ENCODE data around the gene VTI1A.

Gene VTI1A

DNA sequence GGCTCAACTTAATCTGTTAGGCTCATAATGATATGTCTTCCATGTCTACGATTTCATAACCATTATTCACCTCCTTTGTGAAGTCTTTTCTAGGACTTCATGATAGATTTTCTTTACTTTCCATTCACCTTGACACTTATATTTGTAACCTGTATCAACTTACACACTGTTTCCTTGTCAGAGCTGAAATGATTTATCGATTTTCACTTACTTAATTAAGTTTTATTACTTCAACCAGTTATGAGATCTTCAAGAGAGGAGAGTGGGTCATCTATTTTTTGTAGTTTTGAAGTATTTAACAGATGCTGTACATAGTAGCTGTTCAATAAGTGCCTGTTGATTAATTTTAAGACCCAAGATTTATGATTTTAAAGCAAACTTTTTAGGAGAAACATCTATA, 37.4 kb downstream of the VTI1A start:
- TF ChIP-seq, protein P1, sequence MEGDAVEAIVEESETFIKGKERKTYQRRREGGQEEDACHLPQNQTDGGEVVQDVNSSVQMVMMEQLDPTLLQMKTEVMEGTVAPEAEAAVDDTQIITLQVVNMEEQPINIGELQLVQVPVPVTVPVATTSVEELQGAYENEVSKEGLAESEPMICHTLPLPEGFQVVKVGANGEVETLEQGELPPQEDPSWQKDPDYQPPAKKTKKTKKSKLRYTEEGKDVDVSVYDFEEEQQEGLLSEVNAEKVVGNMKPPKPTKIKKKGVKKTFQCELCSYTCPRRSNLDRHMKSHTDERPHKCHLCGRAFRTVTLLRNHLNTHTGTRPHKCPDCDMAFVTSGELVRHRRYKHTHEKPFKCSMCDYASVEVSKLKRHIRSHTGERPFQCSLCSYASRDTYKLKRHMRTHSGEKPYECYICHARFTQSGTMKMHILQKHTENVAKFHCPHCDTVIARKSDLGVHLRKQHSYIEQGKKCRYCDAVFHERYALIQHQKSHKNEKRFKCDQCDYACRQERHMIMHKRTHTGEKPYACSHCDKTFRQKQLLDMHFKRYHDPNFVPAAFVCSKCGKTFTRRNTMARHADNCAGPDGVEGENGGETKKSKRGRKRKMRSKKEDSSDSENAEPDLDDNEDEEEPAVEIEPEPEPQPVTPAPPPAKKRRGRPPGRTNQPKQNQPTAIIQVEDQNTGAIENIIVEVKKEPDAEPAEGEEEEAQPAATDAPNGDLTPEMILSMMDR (IDR thresholded peaks at IDR 0.05; ENCODE audit: low read depth, low read length), result no peak
- TF ChIP-seq MYC (IDR thresholded peaks at IDR 0.05; ENCODE audit: low read depth, low read length) (no peak), POLR2A (IDR thresholded peaks at IDR 0.05; ENCODE audit: extremely low read depth, insufficient read length) (no peak)
- TF ChIP-seq, protein P2, sequence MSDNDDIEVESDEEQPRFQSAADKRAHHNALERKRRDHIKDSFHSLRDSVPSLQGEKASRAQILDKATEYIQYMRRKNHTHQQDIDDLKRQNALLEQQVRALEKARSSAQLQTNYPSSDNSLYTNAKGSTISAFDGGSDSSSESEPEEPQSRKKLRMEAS (IDR thresholded peaks at IDR 0.05; ENCODE audit: low read depth, low read length), result no peak
- no peak for DNase-seq (ENCODE audit: low read depth)
- no peak overlapping the region for H3K4me3 ChIP-seq (ENCODE audit: low read depth, low read length)

DNA sequence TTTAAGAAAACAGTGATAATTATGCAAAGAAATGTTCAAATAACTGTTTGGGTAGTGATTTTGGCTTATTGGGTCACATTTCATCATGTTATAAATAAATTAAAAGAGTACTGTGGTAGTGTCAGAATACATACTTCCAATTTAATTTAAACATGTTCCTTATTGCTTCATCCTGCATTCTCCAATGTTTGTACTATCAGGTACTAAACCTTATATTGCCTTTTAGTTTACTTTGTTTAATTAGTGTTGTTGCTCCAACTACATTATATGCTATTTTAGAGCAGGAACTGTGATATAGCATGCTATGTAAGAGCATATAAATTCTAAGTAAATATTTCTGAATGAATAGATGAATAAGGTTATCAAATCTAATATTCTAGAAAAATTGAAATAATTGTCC, 40.9 kb downstream of the VTI1A start:
- TF ChIP-seq, protein P1 (IDR thresholded peaks at IDR 0.05; ENCODE audit: low read depth, low read length), result no peak
- no peak for DNase-seq (ENCODE audit: low read depth)
- H3K4me3 ChIP-seq (ENCODE audit: low read depth, low read length), result no peak overlapping the region

DNA sequence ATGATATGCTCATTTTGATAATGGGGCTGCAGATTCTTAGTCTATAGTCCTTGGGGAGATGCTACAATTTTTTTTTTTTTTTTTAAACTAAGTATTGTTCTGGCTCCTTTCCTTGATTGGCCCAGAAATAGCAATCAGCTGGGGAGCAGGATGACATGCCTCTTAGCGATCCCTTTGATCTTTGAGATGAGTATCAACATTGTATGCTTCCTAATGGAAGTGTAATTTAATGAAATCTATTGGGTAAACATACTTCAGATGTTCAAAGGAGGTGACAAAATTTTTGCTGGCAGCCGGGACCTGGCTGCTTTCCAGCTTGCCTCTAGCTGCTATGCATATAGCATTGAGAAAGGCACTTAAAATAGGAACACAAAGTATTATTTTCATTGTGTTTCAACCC, 43.5 kb downstream of the VTI1A start:
- no peak for TF ChIP-seq MYC (IDR thresholded peaks at IDR 0.05; ENCODE audit: low read depth, low read length)
- no peak for TF ChIP-seq POLR2A (IDR thresholded peaks at IDR 0.05; ENCODE audit: extremely low read depth, insufficient read length)
- TF ChIP-seq, protein P1 (IDR thresholded peaks at IDR 0.05; ENCODE audit: low read depth, low read length), result no peak
- TF ChIP-seq, protein P2 (IDR thresholded peaks at IDR 0.05; ENCODE audit: low read depth, low read length), result no peak
- no peak for DNase-seq (ENCODE audit: low read depth)
- H3K4me3 ChIP-seq (ENCODE audit: low read depth, low read length), result no peak overlapping the region

DNA sequence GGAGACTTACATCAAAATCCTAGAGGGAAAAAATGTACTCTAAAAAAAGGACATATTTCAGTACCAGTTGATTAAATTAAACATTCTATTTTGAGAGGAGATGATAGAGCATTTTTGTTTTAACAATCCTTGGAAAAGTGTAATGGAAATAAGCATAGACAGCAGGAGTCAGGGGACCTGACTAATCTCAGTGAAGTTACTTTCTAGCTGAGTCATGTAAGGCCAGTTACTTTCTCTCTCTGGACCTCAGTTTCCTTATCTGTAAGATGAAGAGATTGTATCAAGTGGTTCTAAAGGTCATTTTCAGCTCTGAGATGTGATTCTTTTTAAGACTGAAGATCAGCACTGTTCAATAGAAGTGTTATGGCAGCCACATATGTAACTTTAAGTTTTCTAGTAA, 44.1 kb downstream of the VTI1A start:
- TF ChIP-seq POLR2A (IDR thresholded peaks at IDR 0.05; ENCODE audit: extremely low read depth, insufficient read length) (no peak), MYC (IDR thresholded peaks at IDR 0.05; ENCODE audit: low read depth, low read length) (no peak)
- TF ChIP-seq, protein P1 (IDR thresholded peaks at IDR 0.05; ENCODE audit: low read depth, low read length), result no peak
- TF ChIP-seq, protein P2 (IDR thresholded peaks at IDR 0.05; ENCODE audit: low read depth, low read length), result no peak
- DNase-seq (ENCODE audit: low read depth), result no peak

DNA sequence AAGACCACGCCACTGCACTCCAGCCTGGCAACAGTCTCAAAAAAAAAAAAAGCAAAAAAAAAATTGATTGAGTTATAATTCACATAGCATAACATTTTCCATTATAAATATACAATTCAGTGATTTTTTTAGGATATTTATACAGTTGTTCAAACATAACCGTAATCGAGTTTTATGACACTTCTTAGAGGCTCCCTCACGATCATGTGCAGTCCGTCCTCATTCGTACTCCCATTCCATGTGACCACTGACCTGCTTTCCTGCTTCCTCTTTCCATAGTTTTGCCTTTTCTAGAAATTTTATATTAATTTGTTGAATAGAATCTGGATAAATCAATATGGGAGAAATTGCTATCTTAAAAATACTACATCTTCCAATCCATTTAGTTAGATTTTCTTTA, 45.7 kb downstream of the VTI1A start:
- TF ChIP-seq MYC (IDR thresholded peaks at IDR 0.05; ENCODE audit: low read depth, low read length), result no peak
- TF ChIP-seq, protein P1 (IDR thresholded peaks at IDR 0.05; ENCODE audit: low read depth, low read length), result no peak
- no peak for DNase-seq (ENCODE audit: low read depth)
- no peak overlapping the region for H3K4me3 ChIP-seq (ENCODE audit: low read depth, low read length)

More for the DNA sequence above, 44.1 kb downstream of the VTI1A start:
- no peak overlapping the region for H3K4me3 ChIP-seq (ENCODE audit: low read depth, low read length)

DNA sequence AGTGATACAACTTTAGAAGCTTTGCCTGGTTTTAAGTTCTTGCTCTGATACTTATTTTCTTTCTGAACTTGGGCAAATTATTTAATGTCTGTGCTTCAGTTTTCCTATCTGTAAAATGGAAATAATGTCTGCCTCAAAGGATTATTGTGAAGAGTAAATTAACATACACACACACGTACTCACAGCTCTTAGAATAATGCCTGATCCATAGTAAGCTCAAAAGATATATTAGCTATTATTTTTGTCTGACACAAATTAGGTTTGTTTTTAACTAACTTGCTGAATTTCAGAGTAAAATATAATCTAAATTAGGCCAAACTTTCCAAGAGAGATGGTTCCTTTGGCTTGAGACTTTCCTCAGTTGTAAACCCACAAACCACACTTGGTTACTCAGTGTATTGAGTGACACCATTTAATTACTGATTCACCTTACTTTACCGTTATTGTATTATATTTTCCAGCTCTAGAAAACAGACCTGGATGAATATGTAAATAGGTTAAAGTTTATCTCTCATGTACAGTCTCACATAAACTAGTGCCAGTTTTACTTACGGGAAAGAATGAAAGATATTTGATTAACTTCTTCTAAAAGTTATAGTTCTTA, 50.4 kb downstream of the VTI1A start:
- no peak overlapping the region for H3K4me3 ChIP-seq (ENCODE audit: low read depth, low read length)
- no peak for TF ChIP-seq POLR2A (IDR thresholded peaks at IDR 0.05; ENCODE audit: extremely low read depth, insufficient read length)
- TF ChIP-seq, protein P2 (IDR thresholded peaks at IDR 0.05; ENCODE audit: low read depth, low read length), result no peak
- TF ChIP-seq, protein P1 (IDR thresholded peaks at IDR 0.05; ENCODE audit: low read depth, low read length), result no peak
- no peak for TF ChIP-seq MYC (IDR thresholded peaks at IDR 0.05; ENCODE audit: low read depth, low read length)
- DNase-seq (ENCODE audit: low read depth), result no peak

Measured in NB4 (cell line).